Jurkat, Clone E6-1 (cell line): ENCODE data around the gene PEX11A.
A peak's percentile ranks its signal among the peaks of the same experiment; 100 is the strongest.

Experiments
- DNase-seq: peaks from one replicate; pipeline ENCODE4 v3.0.0-alpha.2; 2011; ENCODE audit warnings: low read depth, low spot score
- H3K4me3 ChIP-seq: 2 replicates; pipeline ENCODE4 v1.5.1; 2011; ENCODE audit warnings: mild to moderate bottlenecking, low read length, control low read depth, moderate library complexity

PEX11A gene

DNA sequence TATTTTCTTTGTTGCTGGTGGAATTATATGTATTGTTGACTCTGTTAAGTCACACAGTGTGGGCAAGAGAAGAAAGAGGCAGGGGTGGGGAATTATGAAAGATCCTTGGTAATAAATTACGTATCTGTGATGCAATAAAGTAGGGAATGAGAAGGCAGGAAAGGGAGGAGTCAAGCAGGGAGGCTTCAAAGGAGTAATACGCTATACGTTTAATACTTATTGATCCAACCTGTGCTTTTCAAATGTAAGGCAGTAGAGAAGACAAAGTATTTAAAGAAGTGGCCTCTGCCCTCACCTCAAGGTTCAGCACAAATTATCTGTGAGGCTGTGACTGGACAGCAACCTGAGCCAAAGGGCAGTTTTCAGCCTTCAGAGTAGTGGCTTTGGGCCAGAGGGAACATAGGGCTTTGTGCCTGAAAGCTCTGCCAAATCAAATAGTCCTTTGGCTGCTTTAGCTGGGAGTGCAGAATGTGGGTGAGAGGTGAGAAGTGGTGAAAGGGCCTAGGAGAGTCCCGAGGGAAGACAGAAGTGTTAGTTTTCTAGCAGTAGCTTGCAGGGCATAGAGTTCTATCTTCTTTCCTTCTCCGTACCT, 10.2 kb downstream of the PEX11A start:
- H3K4me3 ChIP-seq: no peak overlapping the region
- DNase-seq: no peak

DNA sequence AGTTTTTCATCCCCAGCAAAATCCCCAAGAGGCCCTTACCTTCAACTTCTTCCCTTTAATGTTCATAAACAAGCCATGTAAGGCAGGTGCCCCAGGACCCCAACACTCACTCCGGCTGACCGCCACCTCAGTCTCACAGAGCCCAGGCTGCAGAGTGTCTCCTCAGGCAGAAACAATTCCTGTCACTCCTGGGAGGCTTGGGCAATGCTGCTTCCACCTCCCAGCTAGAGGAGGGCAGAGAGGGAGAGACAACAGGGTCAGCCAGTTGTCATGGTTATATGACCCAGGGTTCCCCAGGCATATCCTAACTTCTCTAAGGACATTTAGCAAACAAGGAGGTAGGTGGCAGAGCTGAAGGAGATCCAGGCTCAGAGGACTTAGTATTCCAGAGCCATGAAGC, 11.3 kb downstream of the PEX11A start, which contains the start of gene PLIN1:
Gene PLIN1 (minus strand): TSS at position 156 of the 400 bp plus-strand sequence. CDS start 1,878 bp downstream, outside the sequence.
- DNase-seq: no peak
- no peak within 1 kb of the TSS for H3K4me3 ChIP-seq

DNA sequence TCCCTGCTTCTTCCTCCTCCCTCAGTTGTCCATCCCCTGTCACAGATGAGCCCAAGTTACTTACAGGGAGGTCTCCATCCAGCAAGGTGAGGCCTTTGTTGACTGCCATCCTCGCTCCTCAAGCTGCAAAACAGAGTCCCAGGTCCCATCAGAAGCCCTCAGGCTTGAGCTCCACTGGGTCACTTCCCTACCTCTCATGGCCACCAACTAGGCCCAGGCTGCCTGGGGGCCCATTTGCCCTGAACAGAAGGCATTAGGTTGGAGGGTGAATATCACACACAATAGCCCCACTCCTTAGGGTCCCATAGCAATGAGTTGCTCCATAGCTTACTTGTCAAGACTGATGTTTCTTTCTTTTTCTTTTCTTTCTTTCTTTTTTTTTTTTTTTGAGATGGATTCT, 13.2 kb downstream of the PEX11A start:
- H3K4me3 ChIP-seq: no peak overlapping the region
- DNase-seq: no peak

DNA sequence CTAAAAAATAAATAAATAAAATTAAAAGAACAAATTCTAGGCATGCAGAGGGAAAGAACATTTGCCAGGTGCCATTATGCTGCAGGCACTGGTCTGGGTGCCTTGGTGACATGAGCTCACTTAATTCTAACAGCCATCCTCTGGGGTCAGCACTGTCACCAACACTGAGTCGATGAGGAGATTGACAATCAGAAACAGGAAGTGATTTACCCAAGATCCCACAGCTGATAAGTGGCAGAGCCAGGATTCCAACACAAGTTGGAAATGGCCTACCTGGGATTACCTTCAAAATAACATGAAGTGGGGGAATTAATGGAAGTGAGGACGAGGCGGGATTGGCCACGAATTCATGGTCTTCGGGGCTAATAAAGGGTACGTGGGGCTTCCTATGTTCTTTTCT, 14.9 kb downstream of the PEX11A start:
- H3K4me3 ChIP-seq: no peak overlapping the region
- no peak for DNase-seq

DNA sequence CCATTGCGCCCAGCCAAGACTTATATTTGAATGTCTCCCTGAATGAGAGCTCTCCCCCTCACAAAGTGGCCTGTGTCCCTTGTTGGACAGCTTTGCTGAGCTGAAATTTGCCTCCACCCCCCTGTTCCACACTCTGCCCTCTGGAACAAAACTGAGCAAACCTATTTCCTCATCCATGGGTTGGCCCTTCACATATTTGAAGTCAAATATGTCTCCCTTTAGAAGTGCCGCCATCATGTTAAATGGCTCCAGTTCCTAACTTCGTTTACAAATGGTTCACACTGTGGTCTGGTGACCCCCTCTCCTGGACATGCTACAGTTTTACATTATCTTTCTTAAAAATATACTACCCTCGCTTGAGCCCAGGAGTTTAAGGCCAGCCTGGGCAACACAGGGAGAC, 16.0 kb downstream of the PEX11A start:
- no peak for DNase-seq
- no peak overlapping the region for H3K4me3 ChIP-seq

DNA sequence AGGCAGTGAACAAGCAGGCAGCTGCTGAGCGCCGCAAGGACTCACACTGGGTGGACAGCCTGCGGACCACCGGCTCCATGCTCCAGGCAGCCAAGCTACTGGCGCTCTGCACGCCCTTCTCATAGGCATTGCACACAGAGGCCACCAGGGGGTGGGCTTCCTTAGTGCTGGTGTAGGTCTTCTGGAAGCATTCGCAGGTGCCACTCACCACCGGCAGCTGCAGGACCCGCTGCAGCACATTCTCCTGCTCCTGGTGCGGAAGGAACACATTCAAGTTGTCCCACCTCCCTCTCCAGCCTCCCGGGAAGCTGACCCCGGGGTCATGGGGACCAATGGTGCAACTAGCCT, 17.4 kb downstream of the PEX11A start:
- peak; percentile 63 for DNase-seq

DNA sequence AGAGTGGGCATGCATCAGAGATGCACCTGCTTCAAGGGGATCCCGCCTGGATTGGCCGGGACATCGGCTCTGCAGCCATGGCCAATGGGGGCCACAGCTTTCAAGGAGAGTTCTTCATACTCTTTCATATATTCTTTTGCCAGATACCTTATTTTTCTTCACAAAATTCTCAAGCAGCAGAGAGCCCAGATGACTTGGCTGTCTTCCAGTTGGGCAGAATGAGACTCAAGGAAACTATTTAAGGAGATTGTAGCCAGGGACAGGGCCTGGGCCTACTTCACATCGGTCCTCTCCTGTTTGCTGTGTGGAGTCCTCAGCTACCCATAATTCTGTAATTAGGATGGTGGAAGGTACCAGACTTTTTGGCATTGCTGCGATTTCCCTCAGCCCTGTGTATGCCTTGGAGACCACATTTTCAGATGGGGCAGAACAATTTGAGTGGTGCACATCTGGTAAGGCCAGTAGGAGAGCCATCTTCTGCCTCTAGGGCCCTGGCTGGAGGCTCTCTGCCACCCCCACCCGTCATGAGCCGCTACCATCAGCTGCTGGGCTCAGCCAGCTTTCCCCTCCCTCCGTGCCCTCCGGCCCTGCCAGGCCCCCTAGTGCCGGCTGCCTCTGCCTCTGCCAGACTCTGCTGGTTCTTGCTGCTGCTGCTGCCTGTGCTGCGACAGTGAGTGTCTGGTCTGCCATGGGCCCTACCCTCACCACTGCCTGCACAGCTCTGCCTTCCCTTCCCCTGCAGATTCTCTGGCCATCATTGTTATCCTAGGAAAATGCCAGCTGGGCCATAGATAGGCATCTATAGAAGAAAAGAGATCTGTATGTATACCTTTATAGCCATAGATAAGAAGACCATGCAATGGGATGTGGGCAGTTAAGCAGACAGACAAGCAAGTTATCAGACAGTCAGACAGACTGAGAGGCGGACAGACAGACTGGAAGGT, 18.1 kb downstream of the PEX11A start:
- DNase-seq: no peak

More for the DNA sequence above, 17.4 kb downstream of the PEX11A start:
- no peak overlapping the region for H3K4me3 ChIP-seq

DNA sequence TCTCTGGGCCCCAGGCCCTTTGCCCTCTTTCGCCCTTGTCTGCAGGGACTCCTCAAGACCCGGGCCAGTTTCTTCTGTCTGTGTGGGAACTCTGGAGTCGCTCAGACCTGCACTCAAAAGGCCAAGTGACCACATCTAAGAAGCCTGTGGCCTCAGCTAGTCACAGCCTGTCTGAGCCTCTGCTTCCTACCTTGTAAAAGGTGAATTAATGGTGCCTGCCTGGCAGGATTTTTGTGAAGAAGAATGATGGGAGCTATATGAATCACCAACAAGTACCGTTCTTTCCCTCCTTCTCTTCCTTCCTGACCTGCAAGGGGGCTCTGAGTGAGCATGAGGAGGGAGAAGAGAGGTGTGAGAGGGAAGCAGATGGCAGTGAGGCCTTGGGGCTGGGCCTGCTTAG, 18.9 kb downstream of the PEX11A start:
- no peak for DNase-seq
- H3K4me3 ChIP-seq: no peak overlapping the region

More for the DNA sequence above, 18.1 kb downstream of the PEX11A start:
- H3K4me3 ChIP-seq: no peak overlapping the region

DNA sequence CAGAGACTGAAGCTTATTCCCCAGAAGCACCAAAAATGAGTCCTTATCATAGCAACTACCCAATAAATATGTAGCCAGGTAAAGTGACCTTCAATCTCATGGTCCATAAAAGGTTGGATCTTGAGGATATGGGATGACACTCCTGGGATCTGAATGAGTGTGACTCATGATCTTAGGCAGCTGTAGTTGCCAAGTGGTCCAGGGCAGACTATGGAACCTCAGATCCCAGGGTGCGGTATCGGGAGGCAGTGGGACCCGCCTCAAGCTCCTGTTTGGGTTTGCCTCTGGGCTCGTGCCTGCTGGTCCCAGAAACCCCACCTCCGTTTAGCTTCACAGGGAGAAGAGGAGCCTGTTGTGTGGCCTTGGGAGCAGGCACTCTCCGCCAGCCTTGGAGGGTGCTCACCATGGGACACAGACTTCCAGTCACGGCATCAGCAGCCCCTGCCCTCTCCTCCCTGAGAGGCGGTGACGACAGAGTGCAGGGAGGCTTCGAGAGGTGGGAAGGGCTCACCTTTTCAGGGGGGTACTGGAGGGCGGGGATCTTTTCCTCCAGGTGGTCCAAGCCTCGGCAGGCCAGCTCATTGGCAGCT, 19.5 kb downstream of the PEX11A start:
- H3K4me3 ChIP-seq: no peak overlapping the region
- DNase-seq: no peak

DNA sequence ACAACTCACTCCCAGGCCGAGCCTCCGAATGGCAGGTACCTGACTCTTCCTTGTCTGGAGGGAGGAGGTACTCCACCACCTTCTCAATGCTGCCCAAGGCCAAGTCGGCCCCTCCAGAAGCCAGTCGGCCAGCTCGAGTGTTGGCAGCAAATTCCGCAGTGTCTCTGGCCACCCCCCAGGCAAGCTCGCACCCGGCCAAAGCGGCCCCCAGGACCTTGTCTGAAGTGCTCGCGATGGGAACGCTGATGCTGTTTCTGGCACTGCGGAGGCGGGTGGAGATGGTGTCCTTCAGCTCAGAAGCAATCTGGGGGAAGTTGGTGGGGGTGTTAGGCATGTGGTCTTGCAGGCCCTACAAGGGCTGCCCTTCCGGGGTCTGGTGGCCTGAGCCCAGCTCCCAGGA, 20.6 kb downstream of the PEX11A start:
- H3K4me3 ChIP-seq: no peak overlapping the region
- no peak for DNase-seq

DNA sequence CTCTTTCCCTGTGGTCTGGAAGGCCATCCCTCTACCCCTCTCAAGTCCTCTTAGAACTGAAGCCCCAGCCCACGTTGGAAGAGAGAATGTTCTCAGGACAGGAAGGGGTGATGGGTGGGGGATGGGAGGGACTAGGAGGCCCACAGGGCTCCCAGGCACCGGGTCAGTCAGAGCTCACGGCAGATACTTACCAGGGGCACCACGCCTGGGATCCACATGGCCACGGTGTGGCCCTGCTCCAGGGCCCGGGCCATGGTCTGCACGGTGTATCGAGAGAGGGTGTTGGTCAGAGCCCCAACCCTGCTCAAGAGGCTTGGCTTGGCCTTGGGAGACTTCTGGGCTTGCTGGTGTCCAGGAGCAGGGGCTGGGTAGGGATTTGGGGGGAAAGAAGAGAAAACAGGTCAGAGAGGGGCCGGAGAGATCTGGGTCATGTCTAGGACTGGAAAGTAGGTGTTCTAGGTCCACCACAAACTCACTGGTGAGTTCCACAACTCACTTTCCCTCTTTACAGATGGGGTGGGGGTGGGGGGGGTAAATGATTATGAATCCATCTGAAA, 21.2 kb downstream of the PEX11A start:
- H3K4me3 ChIP-seq: no peak overlapping the region
- DNase-seq: no peak

DNA sequence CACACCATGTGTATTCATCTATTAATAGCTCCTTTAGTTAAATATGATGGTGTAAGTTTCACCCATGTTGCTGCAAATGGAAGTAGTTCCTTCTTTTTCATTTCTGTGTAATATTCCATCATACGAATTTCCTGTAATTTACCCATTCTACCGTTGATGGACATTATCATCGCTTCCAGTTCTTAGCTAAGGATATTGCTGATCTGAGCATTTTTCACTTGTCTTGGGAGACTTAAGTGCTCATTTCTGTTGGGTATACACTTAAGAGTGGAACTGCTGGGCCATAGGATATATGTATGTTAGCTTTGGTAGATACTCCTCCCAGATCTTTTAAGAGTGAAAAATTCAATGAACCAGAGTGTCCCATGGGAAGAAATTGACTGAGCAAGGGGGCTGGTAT, 22.4 kb downstream of the PEX11A start:
- DNase-seq: no peak
- no peak overlapping the region for H3K4me3 ChIP-seq

DNA sequence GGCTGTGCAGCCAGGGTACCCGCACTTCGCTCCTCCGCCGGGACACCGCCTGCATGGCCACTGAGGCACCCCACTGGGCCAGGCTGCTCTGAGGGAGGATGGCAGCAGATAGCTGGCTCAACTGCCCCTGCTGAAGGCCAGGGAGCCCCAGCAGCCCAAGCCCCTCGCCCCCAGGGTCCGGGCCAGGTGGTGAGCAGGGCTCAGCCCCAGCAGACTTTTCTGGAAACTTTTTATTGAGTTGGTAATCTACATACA, 22.9 kb downstream of the PEX11A start:
- DNase-seq: no peak

DNA sequence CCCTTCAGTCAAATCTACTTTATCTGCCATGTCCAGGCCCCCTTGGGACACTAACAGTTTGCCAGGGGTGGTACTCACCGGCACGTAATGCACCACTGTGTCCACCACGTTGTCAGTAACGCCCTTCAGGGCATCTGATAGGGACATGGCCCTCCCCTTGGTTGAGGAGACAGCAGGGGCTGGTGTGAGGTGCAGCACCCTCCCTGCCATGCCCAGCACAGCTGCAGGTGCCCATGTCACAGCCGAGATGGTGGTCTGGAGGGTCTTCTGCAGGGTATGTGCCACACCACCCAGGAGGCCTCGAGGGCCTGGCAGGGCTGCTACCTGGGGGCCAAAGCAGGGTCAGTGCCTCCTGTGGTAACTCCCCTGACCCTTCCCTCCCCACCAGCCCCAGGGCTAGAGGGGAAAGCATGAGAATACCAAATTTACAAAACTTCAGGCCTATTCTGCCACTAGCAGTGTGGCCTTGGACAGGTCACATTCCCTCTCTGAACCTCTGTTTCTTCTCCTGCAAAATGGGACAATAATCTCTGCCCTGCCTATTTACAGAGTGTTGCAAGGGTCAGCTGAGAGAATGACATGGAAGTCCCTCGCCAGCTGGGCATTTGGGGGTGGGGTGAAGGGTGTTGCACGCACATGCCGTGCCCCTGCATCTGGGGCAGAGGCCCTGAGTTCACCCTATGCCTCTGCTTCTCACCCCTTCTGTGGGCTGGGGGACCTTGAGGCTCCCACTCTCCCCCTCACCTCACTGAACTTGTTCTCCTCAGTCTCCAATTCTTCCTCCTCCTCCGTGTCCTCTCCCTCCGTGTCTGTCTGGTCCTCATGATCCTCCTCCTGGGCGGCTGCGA, 23.5 kb downstream of the PEX11A start:
- H3K4me3 ChIP-seq: no peak overlapping the region
- DNase-seq: no peak

More for the DNA sequence above, 22.9 kb downstream of the PEX11A start:
- H3K4me3 ChIP-seq: no peak overlapping the region

DNA sequence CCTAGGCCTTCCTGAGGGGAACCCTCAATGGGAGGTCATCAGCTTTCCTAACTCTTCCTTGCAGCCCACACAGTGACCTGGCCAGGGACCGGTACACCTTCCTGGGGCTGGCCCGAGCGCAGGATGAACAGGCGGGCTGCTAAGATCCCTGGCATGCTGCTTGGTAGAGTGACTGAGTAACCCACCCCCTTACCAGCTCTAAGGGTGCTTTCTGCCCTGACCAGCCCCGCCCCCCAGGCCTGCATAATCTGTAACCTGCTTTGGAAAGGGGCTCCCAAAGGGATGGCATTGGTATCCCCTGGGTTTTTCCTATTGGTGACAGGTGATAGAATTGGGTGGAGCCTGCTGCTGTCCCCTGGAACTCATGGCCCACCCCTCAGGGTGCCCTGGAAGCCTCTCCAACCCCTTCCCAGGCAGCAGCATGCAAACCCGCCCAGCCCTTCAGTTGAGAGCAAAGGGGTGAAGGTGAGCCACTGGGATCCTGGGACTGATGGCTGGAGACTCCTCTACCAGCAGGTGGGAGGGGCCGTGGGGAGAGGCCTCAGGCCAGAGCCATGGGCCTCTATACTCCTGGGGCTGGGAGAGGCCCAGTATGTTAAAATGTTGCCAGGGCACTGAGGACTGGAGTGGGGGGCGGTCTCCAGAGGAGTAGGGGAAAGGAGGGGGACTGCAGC, 24.2 kb downstream of the PEX11A start:
- no peak for DNase-seq
- no peak overlapping the region for H3K4me3 ChIP-seq

DNA sequence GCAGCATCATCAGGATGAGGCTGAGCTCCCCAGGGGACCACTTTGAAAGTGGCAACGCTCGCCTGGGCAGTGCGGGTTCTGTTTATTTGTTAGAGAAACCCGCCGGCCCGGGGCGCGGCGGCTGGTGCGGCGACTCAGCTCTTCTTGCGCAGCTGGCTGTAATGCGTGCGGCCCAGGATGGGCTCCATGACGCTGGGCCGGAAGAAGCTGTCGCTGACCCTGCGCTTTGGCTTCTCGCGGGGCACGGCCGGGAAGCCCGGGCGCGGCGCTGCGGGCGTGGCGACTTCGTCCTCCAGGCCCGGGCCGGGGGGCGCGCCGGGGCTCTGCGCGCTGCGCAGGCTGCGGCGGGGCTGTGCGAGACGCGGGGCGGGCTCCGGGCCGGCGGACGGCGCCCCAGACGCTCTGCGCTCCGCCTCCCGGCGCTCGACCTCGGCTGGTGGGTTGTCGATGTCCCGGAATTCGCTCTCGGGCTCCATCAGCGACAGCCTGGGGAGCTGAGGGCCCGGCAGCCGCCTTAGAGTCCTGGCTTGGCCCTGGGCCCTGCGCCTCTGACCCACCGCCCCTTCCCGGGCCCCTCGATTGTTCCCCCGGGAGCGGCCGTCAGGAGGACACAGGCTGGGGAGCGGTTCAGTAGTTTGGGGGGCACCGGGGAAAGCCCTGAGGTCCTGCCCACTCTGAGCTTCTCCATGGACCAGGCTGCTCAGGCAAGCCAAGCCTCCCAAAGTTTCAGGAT, 24.9 kb downstream of the PEX11A start:
- no peak overlapping the region for H3K4me3 ChIP-seq
- no peak for DNase-seq

DNA sequence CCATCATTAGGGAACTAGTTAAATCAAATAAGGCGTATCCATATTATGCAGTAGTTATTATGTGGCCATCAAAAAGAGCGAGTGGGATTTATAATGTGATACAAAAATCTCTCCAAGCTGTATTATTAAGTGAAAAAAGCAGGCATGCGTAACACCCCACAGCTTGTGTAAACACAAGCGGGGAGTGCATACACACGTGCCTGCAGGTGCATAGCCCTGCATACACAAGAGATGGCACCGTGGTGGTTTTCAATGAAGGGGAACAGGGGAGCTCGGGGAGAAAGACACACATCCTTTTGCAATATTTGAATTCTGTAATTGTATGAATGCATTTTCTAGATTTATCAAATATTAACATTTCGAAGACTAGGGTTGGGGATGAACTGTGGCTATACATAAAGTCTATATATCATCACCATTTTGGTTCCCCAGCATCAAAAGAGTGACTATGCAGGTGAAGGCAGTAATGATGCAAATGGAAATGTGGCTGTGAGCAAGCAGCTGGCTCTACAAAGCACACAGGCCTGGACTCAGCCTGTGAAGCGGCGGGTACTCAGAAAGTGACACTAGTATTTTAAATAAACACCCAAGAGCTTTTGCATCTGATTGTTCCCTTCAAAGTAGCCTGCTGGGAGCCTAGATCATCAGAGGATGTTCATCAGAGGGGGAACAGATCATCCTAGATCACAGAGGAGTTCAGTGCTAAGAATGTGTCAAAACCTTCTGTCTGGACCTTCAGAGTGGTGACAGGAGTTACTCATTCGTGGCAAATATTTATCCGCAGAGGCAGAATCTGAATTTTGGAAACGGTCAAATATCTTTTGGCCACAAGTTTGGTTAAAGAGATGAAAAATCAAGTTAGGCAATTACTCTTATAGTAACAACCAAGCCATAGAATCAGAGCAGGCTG, 25.9 kb downstream of the PEX11A start:
- no peak overlapping the region for H3K4me3 ChIP-seq
- no peak for DNase-seq
